OCI-LY3 (cell line): Measurements from ENCODE around the gene AP1S3.

Experiments
- CTCF ChIP-seq: fragments of 200-600, 300-600 bp; sonication (generic); IDR thresholded peaks from 2 replicates; pipeline ENCODE4 v1.5.1; 2014; ENCODE audit warnings: antibody characterized with exemption, low read length, low read depth
- EZH2phosphoT487 ChIP-seq: fragments of 200-600 bp; shearing (Covaris generic); IDR thresholded peaks from 2 replicates; pipeline ENCODE4 v1.6.1; 2018; ENCODE audit warnings: antibody characterized with exemption, mixed run types, low read depth

GRCh38 chr2:223765221-223765785 lies 72.1 kb downstream of the AP1S3 start:
- TF ChIP-seq CTCF (no peak), EZH2phosphoT487 (no peak)
